Neutrophil (primary cell): ENCODE measurements around the gene USP8.

Experiments
- H3K27ac ChIP-seq: fragments of 200-600 bp; sonication (generic); 2 replicates; pipeline ENCODE4 v1.5.1; 2016; ENCODE audit warnings: mild to moderate bottlenecking, moderate library complexity
- H3K27me3 ChIP-seq: fragments of 200-600 bp; sonication (generic); 2 replicates; pipeline ENCODE4 v1.6.0; 2016; ENCODE audit warnings: mild to moderate bottlenecking
- H3K36me3 ChIP-seq: fragments of 200-600 bp; sonication (generic); 2 replicates; pipeline ENCODE4 v1.5.1; 2017
- H3K4me1 ChIP-seq, 2 experiments: fragments of 200-600 bp in 1 of 2; sonication (generic) in 1 of 2; 1 replicate in 1 of 2; 2 replicates in 1 of 2; pipeline versions ENCODE4 v1.5.1 to v1.6.1; 2013 to 2016; ENCODE audit warnings: low read depth in 1 of 2, low read length in 1 of 2, mild to moderate bottlenecking in 1 of 2, moderate library complexity in 1 of 2; ENCODE audit not compliant: control insufficient read depth in 1 of 2, insufficient read depth in 1 of 2
- H3K4me3 ChIP-seq, 2 experiments: fragments of 200-600 bp in 1 of 2; sonication (generic) in 1 of 2; 1 replicate in 1 of 2; 2 replicates in 1 of 2; pipeline ENCODE4 v1.5.1; 2013 to 2016; ENCODE audit warnings: low read depth in 1 of 2, low read length in 1 of 2, mild to moderate bottlenecking in 1 of 2, moderate library complexity in 1 of 2
- H3K9me3 ChIP-seq: fragments of 200-600 bp; sonication (generic); 2 replicates; pipeline ENCODE4 v1.5.1; 2016
- CTCF ChIP-seq: fragments of 200-600 bp; sonication (generic); IDR thresholded peaks from 2 replicates; pipeline ENCODE4 v1.5.1; 2016; ENCODE audit warnings: antibody characterized with exemption

The USP8 gene

GRCh38 chr15:50562735-50563640 lies 138.8 kb downstream of the USP8 start:
- no peaks in the 10 kb centered on the region for H3K9me3 ChIP-seq
- no peaks in the 10 kb centered on the region for H3K27me3 ChIP-seq
- peaks cover 12 to 14% of the 10 kb centered on the region in 2 experiments for H3K4me1 ChIP-seq
- H3K4me3 ChIP-seq = no peak overlapping the region
- H3K27ac ChIP-seq = peak overlapping the region; percentile 68
- H3K36me3 ChIP-seq = peaks cover 5% of the 10 kb centered on the region
- TF ChIP-seq CTCF = no peak

- H3K9me3 ChIP-seq = no peaks in the 10 kb centered on the region
- peak overlapping the region; percentile 68 for H3K27ac ChIP-seq
- H3K36me3 ChIP-seq = peaks cover 5% of the 10 kb centered on the region
- TF ChIP-seq CTCF = no peak
- no peak overlapping the region for H3K4me3 ChIP-seq
- H3K4me1 ChIP-seq = peaks cover 12 to 14% of the 10 kb centered on the region in 2 experiments
- no peaks in the 10 kb centered on the region for H3K27me3 ChIP-seq
Measured at GRCh38 chr15:50563756-50564155, 139.6 kb downstream of the USP8 start.
